Activated T-cell treated with anti-CD3 and anti-CD28 coated beads for 4 hours (primary cell): Measurements from ENCODE around the gene ZNF22.
"Not testable (repeated sequence)": the region's sequence is repeated elsewhere in the genome, so short reads cannot be mapped to it uniquely, and the experiment has no call there.

Source experiments
- DNase-seq: peaks from one replicate; pipeline ENCODE4 v3.0.0-alpha.2; 2020

Gene ZNF22

DNA sequence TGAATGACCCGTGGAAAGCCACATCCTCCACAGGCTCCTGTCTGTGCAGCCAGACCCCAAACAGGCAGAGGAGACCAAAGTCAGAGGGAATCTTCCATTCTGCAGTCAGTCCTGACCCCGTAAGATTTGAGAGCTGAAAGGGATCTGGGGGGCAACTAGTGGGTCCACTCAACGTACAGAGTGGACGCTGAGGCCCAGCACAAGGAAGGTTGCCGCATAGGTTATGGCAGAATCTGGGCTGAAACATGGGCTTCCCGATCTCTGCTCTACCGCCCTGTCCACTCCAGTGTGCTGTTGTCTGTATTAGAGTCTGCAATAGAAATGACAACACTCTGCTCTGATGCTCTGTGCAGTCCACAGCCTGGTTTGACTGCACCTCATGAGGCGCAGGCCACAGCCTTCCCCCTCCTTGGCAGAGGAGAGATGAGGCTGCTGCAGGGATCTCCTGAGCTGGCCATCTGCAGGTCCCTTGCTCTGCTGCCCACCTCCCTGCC lies 7.9 kb upstream of the ZNF22 start:
- DNase-seq, result no peak

DNA sequence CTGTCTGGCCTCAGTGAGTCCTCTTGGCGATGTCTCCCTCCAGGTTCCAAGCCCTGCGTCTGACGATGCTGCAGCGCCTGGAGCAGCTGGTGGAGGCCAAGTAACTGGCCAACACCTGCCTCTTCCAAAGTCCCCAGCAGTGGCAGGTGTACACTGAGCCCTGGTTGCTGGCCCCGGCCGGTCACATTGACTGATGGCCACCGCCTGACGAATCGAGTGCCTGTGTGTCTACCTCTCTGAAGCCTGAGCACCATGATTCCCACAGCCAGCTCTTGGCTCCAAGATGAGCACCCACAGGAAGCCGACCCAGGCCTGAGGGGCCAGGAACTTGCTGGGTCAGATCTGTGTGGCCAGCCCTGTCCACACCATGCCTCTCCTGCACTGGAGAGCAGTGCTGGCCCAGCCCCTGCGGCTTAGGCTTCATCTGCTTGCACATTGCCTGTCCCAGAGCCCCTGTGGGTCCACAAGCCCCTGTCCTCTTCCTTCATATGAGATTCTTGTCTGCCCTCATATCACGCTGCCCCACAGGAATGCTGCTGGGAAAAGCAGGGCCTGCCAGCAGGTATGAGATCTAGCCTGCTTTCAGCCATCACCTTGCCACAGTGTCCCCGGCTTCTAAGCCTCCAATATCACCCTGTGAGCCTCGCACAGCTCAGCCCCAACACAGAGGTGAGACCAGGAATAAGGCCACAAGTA lies 7.3 kb upstream of the ZNF22 start:
- DNase-seq, result no peak

DNA sequence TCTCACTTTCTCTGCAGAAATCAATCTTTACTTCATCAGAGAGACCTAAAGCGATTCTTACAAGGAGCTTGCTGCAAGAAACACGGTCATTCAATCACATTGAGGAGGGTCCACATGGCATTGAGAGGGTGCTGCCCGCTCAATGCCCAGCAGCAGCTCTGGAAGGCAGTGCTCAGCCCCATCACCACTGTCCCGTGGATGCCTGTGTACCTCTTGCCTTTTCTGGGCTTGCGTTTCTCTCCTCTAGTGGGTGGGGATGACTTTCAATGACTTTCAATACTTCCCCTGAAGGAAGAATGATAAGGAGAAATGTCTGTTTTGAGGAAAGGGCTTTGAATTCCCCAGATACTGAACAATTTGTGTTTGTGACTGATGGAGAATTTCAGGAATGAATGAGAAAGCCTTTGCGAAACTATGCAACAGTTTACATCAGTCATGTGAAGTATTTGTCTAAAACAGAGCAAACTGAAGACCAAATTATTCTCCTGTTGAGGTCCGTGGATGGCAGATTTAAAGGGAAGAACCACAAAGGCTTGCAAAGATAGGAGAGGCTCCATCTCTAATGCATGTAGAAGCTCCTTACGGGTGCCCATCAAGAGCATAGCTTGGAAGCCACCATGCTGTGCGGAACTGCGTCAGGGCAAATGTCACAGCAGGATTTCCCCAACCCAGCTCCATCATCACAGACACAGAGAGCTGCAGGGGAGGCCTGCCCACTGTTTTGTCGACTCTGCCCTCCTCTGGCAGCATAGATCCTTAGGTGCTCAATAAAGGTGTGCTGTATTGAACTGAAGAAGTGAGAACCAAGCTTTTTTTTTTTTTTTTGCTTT lies 6.6 kb upstream of the ZNF22 start:
- no peak for DNase-seq

DNA sequence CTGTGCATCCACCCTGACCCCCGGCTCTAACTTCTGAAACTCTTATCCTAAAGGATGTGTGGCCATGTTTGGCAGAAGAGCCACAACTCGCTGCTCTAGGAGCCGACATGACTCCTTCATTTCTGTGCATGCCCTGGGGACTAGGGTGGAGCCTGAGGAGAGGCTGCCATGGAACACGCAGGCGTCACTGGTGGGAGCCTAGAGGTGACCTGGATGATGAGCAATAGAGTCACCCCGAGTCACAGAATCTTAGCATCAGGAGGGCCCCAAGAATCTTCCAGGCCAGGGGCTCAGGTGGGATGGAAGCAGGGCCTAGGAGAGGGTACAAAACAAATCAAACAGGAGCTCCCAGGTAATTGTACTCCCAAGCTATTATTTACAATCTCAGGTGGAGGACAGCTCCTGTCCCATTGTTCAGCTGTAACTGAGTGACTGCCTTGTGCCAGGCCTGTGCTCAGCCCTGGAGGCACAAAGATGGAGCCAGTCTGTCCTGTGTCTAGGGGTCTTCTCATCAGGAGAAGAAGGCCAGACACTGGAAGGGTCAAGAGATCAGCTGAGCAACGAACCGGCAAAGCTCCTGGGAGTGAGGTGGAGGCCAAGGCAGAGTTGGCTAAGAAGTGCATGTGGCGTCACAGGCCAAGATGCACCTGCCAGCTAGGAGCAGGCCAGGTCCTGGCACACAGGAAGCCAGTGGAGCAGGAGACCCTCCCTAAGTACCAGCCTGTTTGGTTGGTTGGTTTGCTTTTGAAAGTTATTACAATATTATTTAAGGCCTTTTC lies 5.8 kb upstream of the ZNF22 start:
- DNase-seq, result no peak

DNA sequence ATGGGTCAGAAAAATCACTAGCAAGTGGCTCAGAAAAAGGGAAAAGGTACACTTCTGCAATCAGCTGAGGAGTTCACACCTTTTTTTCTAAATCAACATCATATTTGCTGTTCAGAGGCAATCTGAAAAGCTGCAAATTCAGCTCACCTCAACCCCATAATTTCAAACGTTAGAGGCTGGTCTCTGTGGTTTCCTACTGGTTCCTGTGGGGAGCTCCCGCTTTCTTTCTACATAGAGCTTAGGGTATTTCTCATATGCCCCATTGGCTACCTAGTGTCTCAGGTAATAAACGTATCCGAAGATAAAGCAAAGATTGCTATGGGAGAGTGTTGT lies 5.2 kb upstream of the ZNF22 start:
- no peak for DNase-seq

DNA sequence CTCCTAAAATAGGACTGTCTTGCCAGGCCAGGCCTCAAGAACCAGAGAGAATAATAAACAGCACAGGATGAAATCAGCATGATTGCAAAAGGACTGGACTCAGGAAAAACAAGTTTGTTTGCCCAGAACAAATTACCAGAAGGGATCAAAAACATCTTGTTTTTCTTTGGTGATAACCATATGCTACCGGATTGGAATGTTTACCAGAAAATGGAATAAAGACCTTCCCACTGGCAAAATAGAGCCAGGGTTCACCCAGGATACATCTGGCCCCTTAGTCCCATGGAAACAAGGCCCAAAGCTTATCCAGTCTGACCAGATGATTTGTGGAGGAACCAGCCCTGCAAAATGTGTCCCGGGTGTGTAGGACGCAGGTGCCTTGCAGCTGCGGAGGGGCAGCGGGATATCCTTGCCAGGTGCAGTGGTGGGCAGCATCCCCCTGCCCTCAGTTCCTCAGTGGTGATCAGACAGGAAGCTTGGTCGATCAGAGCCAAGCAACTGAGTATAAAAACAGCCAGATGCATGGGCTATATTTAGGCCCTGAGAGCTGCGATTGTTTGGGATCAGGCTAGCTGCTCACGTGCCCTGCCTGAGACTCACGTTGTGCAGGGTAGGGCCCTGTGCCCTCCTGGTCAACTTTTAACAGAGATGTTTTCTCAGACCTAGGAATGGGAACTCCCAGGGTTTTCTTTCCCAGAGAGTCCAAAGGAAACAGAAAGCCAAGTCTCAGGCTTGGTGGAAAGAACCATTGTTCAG lies 4.6 kb upstream of the ZNF22 start:
- no peak for DNase-seq

DNA sequence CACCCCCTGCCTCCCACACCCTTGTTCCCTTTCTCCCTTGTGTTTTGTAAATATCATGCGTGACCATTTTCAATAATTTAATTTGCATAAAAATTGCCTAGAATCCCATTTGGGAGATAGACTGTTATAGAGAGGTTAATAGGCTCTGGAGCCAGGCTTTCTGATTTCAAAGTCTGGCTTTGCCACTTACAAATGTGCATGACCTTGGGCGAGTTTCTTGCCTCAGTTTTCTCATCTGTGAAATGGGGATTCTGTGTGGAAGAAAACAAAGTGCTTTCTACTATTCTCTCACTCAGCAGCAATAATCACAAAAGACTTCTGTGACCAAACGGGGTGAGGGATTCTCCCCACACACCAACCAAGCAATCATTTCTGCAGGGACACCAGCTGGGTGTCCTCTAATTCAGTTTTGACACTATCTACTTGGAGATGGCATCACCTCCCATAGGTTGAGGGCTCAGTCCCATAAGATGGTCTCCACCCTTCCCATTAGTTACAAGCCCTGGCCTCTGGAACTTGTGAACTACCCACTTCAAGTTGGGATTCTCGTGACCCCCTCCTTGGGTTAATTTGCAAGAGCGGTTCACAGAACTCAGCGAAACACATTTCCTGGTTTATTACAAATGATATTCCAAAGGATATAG lies 3.5 kb upstream of the ZNF22 start:
- no peak for DNase-seq

DNA sequence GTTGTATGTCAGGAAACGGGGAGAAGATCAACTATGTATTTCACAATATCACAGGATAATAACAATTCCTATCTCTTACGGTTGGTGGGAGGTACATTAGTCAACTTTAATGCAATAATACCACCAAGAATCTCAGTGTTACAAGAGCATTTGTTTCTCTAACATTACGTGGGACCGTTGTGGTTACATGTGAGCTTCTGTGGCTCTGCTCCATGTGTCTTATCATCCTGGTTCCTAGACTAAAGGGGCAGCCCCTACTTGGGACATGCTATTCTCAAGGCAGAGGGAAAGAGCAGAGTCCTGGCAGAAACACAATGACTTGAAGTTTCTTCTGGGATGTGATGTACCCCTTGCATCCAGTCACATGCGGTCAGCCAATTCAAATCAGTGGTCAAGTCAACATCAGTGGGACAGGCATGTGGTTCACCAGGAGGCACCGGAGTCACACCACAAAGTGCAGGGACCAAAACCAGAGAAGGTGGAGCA lies 2.5 kb upstream of the ZNF22 start:
- DNase-seq, result no peak

DNA sequence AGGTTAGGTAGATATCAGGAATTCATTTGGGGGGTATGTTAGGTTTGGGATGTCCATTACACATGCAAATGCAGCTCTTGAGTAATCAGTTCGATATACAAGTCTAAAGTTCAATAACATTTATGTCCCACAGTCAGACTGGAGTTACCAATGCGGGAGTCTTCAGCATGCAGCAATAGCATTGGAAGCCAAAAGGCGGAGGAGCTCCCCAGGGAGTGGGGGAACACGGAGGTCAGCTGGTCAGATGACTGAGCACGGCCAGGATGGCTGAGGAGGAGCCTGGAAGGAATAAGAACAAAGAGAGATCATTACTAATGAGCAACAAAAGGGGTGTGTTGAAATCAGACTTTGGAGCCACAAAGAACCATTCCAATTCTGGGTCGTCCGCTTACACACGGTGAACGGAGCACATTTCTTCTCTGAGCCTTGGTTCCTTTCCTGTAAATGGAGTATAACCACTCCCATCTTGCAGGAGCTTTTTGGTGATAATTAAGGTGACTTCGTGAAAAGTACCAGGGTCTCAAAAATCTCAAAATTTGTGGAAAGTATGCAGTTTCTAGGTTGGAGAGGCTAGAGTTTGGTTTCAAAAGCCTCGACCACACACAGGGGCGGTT lies 478 bp upstream of the ZNF22 start:
- DNase-seq, result no peak

DNA sequence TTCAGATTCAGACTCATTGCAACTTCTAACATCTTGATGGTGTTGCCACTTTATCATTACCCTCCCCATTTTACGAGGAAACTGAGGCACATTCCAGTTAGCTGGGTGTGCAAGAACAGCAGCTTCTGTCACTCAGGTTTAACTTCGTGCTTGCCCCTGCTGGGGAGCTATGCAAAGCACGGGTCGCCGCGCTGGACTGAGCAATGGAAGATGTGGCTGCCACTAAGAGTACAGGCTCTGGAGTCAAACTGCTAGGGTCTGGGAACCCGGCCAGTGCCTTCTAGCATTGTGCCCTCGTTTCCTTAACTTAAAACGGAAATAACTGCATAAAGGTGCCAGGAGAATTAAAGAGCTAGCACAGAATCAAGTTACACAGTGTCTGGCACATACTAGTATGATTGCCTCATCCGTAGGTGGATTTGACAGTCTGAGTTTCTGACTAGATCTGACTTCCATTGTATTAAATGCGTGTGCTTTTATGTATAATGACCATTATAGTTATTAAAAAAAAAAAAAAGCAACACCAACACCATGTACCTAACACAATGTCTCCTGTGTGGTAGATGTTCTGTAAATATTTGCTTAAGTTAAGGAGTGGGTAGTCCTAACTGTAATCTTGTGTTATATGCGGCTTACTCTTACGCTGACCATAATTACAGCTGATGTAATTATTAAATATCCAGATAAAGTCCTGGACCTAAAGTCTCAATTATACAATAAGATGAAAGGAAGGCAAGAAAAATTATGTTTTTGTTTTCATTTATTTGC lies 842 bp downstream of the ZNF22 start:
- DNase-seq, result peak; percentile 28

DNA sequence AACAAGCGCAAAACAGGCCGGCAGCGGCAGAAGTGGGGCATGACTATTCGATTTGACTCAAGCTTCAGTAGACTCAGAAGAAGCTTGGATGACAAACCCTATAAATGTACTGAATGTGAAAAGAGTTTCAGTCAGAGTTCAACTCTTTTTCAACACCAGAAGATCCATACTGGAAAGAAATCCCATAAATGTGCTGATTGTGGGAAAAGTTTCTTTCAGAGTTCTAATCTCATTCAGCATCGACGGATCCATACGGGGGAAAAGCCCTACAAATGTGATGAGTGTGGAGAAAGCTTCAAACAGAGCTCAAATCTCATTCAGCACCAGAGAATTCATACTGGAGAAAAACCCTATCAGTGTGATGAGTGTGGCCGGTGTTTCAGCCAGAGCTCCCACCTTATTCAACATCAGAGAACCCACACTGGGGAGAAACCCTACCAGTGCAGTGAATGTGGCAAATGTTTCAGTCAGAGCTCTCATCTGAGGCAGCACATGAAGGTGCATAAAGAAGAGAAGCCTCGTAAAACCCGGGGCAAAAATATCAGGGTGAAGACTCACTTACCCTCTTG lies 2.8 kb downstream of the ZNF22 start:
- DNase-seq, result no peak

DNA sequence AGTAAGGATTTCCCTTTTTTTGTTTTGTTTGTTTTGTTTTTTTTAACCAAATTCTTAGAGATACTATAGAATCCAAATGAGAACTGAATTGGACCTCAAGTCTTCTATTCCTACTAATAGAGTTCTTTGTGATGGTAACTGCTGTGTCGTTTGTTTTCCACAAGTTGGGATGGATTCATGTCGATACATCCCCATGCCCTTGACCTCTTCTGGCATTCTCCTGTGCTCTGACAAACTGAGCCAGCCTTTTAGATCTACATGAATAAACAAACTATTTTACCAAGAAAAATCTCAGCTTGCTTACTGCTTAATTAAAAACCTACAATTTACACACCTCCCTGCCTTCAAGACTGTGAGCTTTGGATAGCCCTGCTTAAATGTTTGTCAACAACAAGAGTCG lies 3.9 kb downstream of the ZNF22 start:
- DNase-seq, result no peak

DNA sequence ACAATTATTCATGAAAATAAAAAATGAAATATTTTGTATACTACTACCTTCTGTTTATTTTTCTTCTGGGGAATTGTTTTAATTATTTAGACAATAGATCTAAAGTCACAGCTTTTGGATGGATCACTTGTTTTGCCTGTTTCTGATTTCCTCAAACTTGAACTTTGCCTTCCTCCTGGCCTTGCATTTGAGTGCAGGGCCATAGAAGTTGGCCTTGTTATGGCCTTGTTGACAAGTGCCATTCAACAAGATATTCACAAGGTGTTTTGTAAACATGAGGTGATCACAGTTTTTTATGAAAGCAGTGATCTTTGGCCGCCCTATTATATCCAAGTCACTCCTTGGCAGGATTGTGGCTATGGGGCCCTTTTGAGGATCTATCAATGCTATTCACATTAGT lies 4.6 kb downstream of the ZNF22 start:
- no peak for DNase-seq

DNA sequence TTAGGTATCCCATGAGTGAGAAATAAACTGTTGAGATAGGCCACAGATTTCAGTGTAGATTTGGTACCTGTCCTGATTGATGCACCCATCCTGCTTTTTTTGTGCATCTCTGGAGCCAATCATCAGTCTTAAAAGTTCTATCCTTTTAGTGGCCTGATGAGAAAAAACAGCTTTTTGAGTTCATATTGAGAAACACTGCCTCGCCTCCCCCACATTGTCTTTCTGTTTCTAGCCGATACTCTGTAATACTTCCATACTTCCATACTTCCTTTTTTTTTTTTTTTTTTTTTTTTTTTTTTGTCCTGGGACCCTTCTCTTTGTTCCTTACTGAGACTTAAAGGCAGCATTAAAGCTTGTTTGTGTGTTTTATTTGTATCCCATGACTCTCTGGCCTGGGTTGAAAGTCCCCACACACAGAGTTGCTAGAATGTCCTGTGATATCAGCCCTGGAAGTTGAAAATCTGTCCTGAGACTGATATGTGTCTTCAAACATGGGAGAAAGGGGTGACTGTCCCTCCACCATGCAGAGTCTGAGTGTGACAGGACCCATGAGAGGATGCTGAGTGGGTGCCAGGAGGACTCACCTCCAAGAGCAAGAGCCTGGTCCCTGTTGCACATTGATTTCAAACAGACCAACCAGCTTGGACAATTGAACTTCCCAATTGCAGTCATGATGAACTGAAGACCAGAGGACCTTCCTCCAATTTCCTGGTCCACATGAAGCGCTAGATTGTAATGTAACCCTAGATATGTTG lies 5.7 kb downstream of the ZNF22 start:
- DNase-seq, result no peak

DNA sequence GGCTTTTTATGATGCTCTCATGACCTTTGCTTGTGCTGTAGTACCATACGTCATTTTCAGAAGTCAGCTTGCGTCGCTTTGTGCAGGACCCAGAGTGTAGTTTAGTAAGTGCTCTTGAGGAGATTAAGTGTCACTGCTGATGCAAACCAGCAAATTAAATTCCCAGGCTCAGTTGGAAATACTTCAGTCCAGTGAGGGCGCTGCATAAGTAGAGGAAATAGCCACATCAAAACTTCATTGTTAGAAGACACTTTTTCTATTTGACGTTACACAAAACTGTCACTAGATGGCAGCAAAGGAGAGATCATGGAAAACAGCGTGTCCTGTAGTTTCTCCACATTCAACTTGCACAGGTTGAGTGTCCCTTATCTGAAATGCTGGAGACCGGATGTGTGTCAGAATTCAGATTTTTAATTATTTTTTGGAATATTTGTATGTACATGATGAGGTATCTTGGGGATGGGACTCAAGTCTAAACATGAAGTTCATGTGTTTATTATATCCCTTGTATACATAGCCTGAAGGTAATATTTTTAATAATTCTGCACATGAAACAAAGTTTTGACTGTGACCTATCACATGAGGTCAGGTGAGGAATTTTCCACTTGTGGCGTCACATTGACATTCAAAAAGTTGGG lies 7.9 kb downstream of the ZNF22 start:
- no peak for DNase-seq

DNA sequence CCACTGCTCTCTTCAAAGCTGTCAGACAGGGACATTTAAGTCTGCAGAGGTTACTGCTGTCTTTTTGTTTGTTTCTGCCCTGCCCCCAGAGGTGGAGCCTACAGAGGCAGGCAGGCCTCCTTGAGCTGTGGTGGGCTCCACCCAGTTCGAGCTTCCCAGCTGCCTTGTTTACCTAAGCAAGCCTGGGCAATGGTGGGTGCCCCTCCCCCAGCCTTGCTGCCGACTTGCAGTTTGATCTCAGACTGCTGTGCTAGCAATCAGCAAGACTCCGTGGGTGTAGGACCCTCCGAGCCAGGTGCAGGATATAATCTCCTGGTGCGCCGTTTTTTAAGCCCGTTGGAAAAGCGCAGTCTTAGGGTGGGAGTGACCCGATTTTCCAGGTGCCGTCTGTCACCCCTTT lies 13.8 kb downstream of the ZNF22 start:
- DNase-seq, result not testable (repeated sequence)

DNA sequence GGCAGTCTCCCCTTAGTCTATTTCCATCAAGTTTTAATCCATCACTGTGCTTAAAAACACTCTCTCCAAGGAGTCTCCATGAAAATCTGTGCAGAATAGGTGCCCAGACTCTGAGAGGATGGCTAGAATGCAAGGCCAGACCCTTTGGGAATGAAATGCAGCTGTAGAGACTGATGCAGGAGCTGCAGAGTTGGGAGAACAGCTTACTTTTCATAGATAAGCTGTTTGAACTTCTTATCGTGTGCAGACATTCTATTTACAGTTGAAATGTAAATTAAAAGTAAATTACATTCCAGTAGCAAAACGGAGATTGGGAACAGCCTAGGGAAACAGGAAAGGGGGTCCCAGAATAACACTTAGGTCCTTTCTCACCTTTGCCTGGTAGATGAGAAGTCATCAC lies 14.9 kb downstream of the ZNF22 start:
- DNase-seq, result no peak

DNA sequence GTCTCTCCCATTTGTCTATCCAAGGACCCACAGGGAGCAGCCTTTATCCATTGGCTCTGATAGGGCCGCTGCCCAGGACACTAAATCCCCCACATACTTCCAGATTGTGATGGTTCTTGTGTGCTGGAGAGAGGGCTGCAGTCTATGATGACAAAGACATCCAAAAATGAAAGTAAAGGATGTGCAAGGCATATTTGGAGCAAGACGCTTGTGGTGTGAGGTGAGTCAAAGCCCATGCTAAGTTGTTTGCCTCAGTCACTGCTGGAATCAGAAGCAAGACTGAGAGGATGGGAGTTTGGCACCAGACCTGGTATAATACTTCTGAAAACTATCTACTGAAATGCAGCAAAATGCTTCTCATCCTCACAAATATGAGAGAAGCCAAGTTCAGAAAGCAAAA lies 22.7 kb downstream of the ZNF22 start:
- DNase-seq, result no peak

DNA sequence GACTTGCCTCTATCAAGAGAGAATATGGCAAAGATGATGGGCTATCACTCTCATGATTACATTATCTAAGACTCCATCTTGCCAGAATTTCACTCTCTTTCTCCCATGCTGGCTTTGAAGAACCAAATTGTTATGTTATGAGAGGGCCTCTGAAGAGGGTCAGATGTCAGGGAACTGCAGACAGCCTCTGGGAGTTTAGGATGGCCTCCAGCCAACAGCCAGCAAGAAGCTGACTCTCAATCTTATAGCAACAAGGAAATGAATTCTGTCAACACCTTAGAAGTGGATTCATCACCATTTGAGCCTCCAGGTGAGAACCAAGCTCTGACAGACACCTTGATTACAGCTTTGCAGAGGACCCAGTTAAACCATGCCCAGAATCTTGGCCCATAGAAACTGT lies 33.6 kb downstream of the ZNF22 start:
- no peak for DNase-seq
